ENCODE results near the gene ZPR1. TPM values are rescaled to one million over a fixed set of nuclear protein-coding genes. Genes with fewer than 3 reads are reported as not detected.

The ZPR1 gene
- total and polyA plus RNA-seq, 12 donors = 5.5 to 44.7 (median 22.6) TPM

GRCh38 chr11:116813781-116814471 is 26.1 kb upstream of the ZPR1 start:
- no peak for TF ChIP-seq CTCF (IDR thresholded peaks at IDR 0.05)
- no peak for DNase-seq
- intact Hi-C loops (cut with DNase I) = no loop called here
- ATAC-seq = peak in 6 of 8 donors; percentile 11 to 83 (median 48)
- Histone ChIP-seq H3K4me1 (peaks cover 0 to 13% (median 0%) of the 10 kb centered on the region in 9 donors), H3K27me3 (no peaks in the 10 kb centered on the region), H3K36me3 (no peaks in the 10 kb centered on the region), H3K9me3 (peaks cover 0 to 4% (median 0%) of the 10 kb centered on the region in 11 donors), H3K4me3 (no peak overlapping the region), H3K27ac (peak overlapping the region in 2 of 10 donors; percentile 14 to 53)
- 35 to 44% methylated on average over 5 of the region's 5 CpGs for WGBS, 2 donors

- H3K9me3 ChIP-seq = peaks cover 0 to 4% (median 0%) of the 10 kb centered on the region in 11 donors
- DNase-seq = no peak
- H3K27me3 ChIP-seq = no peaks in the 10 kb centered on the region
- no peak overlapping the region for H3K4me3 ChIP-seq
- WGBS, 2 donors = 95 to 96% methylated on average over 1 of the region's 1 CpG
- intact Hi-C loops (cut with DNase I) = no loop called here
- H3K4me1 ChIP-seq = peaks cover 0 to 13% (median 0%) of the 10 kb centered on the region in 9 donors
- no peaks in the 10 kb centered on the region for H3K36me3 ChIP-seq
- TF ChIP-seq CTCF (IDR thresholded peaks at IDR 0.05) = no peak
- H3K27ac ChIP-seq = no peak overlapping the region
- no peak for ATAC-seq
Observed at GRCh38 chr11:116813170-116813569, 25.3 kb upstream of the ZPR1 start.

- H3K9me3 ChIP-seq = peaks cover 0 to 4% (median 0%) of the 10 kb centered on the region in 11 donors
- H3K4me3 ChIP-seq = no peak overlapping the region
- no peaks in the 10 kb centered on the region for H3K27me3 ChIP-seq
- H3K4me1 ChIP-seq = peaks cover 0 to 13% (median 0%) of the 10 kb centered on the region in 9 donors
- ATAC-seq = no peak
- DNase-seq = no peak
- 79 to 93% methylated on average over 4 of the region's 4 CpGs for WGBS, 2 donors
- TF ChIP-seq CTCF (IDR thresholded peaks at IDR 0.05) = no peak
- no peak overlapping the region for H3K27ac ChIP-seq
- no peaks in the 10 kb centered on the region for H3K36me3 ChIP-seq
- intact Hi-C loops (cut with DNase I) = no loop called here
Observed at GRCh38 chr11:116812109-116812508, 24.3 kb upstream of the ZPR1 start.

GRCh38 chr11:116811194-116811593 is 23.4 kb upstream of the ZPR1 start:
- Histone ChIP-seq H3K27me3 (no peaks in the 10 kb centered on the region), H3K9me3 (peaks cover 0 to 4% (median 0%) of the 10 kb centered on the region in 11 donors), H3K4me3 (no peak overlapping the region), H3K27ac (no peak overlapping the region), H3K4me1 (peaks cover 0 to 13% (median 0%) of the 10 kb centered on the region in 9 donors), H3K36me3 (no peaks in the 10 kb centered on the region)
- DNase-seq (no peak), ATAC-seq (no peak)
- TF ChIP-seq CTCF (IDR thresholded peaks at IDR 0.05) = no peak
- WGBS, 2 donors = 84 to 87% methylated on average over 3 of the region's 3 CpGs
- intact Hi-C loops (cut with DNase I) = no loop called here

Measured in heart right ventricle (tissue), 16 donors.